Activated B cell treated with CpG ODN at 0.5 μM for 24 hours (primary cell): Measurements from ENCODE around the gene WASHC4. TPM values are rescaled to one million over a fixed set of nuclear protein-coding genes. Genes with fewer than 3 reads are reported as not detected.
"Not testable (repeated sequence)": the region's sequence is repeated elsewhere in the genome, so short reads cannot be mapped to it uniquely, and the experiment has no call there.

ENCODE experiments used
- ATAC-seq: fragments of 200-7000 bp; cut with Tn5 transposase; one replicate; pipeline ENCODE4 v1.10.0; 2021; ENCODE audit warnings: low read depth, mild to moderate bottlenecking, moderate library complexity
- CTCF ChIA-PET: fragments of 350-600 bp; sonication (Branson Sonifier 250); formaldehyde crosslinking; loops from one replicate; lab custom pipeline; 2021; ENCODE audit warnings: antibody characterized with exemption; lab: Charles Lee
- POLR2A ChIA-PET: fragments of 350-600 bp; sonication (Branson Sonifier 250); formaldehyde crosslinking; loops from one replicate; lab custom pipeline; 2021; ENCODE audit warnings: antibody characterized with exemption; lab: Charles Lee
- DNase-seq: peaks from one replicate; pipeline ENCODE4 v3.0.0; 2022
- H3K27ac Mint-ChIP-seq: one replicate; pipeline ENCODE4 v1.8.0; 2020; ENCODE audit warnings: mixed read lengths
- H3K27me3 Mint-ChIP-seq: one replicate; pipeline ENCODE4 v1.8.0; 2021; ENCODE audit warnings: mixed read lengths
- H3K36me3 Mint-ChIP-seq: one replicate; pipeline ENCODE4 v1.8.0; 2021; ENCODE audit warnings: low read depth, mixed read lengths
- H3K4me1 Mint-ChIP-seq: one replicate; pipeline ENCODE4 v1.8.0; 2021; ENCODE audit warnings: mixed read lengths
- H3K4me3 Mint-ChIP-seq: one replicate; pipeline ENCODE4 v1.8.0; 2020; ENCODE audit warnings: mild to moderate bottlenecking, mixed read lengths
- H3K9me3 Mint-ChIP-seq: one replicate; pipeline ENCODE4 v1.8.0; 2020; ENCODE audit warnings: mixed read lengths
- intact Hi-C: fragments of 100-400 bp; cut with micrococcal nuclease; formaldehyde crosslinking; loops from one replicate; pipeline ENCODE4 v1.15.1; 2024
- total RNA-seq: library from RNA; stranded (reverse); gene quantifications from 2 replicates; pipeline ENCODE4 v1.2.3, GENCODE V29; 2022
- TF ChIP-seq, protein P1 (sequence below): fragments of 200-600 bp; IDR thresholded peaks from one replicate; pipeline ENCODE4 v1.8.0; 2022; ENCODE audit warnings: antibody characterized with exemption, mild to moderate bottlenecking

WASHC4 gene
- total RNA-seq, 1 donor from 2014 or later: 128 TPM

DNA sequence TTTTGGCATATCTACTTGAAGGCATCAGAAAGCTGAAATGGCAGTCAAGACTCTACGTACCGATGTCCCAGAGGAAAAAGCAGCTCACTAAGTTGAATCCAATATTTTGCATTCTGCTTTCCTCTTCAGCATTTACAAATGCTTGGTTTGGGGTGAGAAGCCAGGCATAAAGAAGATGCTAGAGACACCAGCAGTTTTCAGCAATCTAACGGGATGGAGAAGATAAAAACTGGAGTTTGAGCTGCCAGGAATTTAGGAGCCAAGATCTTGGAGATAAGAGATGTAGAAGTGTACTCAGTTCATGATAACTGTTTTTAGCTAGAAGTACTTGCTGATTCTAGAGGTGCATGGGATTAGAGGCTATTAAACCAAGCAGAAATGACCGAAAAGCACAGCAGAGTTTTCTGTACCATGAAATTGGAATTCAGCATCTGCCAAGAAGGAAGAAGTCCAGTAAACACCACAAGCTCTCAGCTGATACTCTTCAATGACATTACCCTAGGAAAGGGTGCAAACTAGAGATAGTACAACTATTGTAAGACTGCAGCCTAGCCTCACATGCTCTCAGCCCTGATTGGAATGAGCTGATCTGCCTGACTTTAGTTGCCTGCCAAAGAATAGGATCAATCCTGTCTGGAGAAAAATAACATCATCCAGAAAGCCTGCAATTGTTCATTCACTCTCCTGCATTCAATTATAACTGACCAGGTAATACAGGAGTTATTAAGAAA, 15.9 kb upstream of the WASHC4 start:
- intact Hi-C loops: no loop called here
- Mint-ChIP-seq H3K4me1 (no peaks in the 10 kb centered on the region), H3K4me3 (no peak overlapping the region), H3K27ac (no peak overlapping the region), H3K27me3 (peaks cover 3% of the 10 kb centered on the region), H3K9me3 (peaks cover 14% of the 10 kb centered on the region), H3K36me3 (peaks cover 1% of the 10 kb centered on the region)
- ATAC-seq (no peak), DNase-seq (no peak)
- ChIA-PET CTCF (no interaction called here), POLR2A (interaction anchor here (1.0 kb wide), 1 partner anchor 16 kb away, joined by 3 read pairs; the partner anchor contains the start of gene WASHC4)
- TF ChIP-seq, protein P1, sequence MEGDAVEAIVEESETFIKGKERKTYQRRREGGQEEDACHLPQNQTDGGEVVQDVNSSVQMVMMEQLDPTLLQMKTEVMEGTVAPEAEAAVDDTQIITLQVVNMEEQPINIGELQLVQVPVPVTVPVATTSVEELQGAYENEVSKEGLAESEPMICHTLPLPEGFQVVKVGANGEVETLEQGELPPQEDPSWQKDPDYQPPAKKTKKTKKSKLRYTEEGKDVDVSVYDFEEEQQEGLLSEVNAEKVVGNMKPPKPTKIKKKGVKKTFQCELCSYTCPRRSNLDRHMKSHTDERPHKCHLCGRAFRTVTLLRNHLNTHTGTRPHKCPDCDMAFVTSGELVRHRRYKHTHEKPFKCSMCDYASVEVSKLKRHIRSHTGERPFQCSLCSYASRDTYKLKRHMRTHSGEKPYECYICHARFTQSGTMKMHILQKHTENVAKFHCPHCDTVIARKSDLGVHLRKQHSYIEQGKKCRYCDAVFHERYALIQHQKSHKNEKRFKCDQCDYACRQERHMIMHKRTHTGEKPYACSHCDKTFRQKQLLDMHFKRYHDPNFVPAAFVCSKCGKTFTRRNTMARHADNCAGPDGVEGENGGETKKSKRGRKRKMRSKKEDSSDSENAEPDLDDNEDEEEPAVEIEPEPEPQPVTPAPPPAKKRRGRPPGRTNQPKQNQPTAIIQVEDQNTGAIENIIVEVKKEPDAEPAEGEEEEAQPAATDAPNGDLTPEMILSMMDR: no peak

DNA sequence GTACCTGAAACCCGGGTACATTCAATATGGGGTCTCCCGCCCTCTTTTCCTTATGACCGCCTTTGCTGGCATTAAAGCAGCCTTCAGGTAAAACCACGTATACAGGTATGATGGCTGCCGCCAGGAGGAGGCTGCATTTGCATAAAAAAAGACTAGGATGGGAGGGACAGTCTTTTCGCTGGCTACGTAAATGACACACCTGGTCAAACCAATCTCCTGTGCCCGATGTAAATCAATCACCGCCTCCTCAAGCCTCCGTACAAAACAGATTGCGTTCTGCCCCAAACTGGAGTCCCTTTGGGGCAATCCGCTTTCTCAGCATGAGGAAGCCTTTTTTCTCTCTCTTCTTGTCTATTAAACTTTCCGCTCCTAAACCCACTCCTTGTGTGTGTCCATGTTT, 15.2 kb upstream of the WASHC4 start:
- H3K27me3 Mint-ChIP-seq: peaks cover 3% of the 10 kb centered on the region
- ATAC-seq: no peak
- DNase-seq: no peak
- H3K4me3 Mint-ChIP-seq: no peak overlapping the region
- H3K9me3 Mint-ChIP-seq: peaks cover 11% of the 10 kb centered on the region
- H3K36me3 Mint-ChIP-seq: peaks cover 1% of the 10 kb centered on the region
- H3K27ac Mint-ChIP-seq: no peak overlapping the region
- TF ChIP-seq, protein P1: no peak
- CTCF ChIA-PET: no interaction called here
- intact Hi-C loops: no loop called here
- POLR2A ChIA-PET: interaction anchor here (1.0 kb wide), 1 partner anchor 16 kb away, joined by 3 read pairs; the partner anchor contains the start of gene WASHC4
- no peaks in the 10 kb centered on the region for H3K4me1 Mint-ChIP-seq

DNA sequence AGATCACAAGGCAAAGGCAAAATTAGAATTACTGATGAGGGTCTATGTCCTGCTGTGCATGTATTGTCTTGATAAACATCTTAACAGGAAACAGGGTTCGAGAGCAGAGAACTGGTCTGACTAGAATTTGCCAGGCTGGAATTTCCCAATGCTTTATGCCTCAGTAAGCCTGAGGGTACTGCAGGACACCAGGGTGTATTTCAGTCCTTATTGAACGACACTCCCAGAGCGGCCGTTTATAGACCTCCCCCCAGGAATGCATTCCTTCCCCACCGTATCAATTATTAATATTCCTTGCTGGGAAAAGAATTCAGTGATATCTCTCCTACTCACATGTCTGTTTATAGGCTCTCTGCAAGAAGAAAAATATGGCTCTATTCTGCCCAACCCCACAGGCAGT, 12.2 kb upstream of the WASHC4 start:
- ATAC-seq, H3K4me3 Mint-ChIP-seq, H3K36me3 Mint-ChIP-seq, DNase-seq, POLR2A ChIA-PET, H3K27me3 Mint-ChIP-seq, H3K4me1 Mint-ChIP-seq, CTCF ChIA-PET, intact Hi-C loops, H3K27ac Mint-ChIP-seq: not testable (repeated sequence)
- H3K9me3 Mint-ChIP-seq: peaks cover 11% of the 10 kb centered on the region

DNA sequence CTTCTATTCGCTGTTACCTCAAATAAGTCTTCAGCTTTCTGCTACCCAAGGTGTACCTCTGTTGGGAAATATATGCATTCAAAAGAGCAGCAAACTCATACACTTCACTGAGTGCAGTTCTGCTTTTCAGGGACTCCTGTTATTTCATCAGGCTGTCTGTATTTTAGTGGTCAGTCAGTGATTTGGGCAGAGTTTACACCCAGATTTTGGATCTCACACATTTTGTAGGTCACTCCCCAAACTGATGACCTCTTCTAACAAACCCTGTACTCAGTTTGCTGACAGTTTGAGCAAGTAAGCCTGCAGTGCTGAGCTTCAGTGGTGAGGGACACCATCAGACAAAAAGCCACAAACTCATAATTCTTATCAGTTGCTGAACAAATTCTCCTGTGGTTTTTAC, 8.2 kb upstream of the WASHC4 start:
- Mint-ChIP-seq H3K9me3 (peaks cover 9% of the 10 kb centered on the region), H3K4me3 (no peak overlapping the region), H3K36me3 (peaks cover 1% of the 10 kb centered on the region), H3K27ac (no peak overlapping the region), H3K27me3 (no peaks in the 10 kb centered on the region), H3K4me1 (peaks cover 8% of the 10 kb centered on the region)
- DNase-seq: no peak
- intact Hi-C loops: no loop called here
- ChIA-PET POLR2A (no interaction called here), CTCF (no interaction called here)
- TF ChIP-seq, protein P1: no peak
- ATAC-seq: no peak

DNA sequence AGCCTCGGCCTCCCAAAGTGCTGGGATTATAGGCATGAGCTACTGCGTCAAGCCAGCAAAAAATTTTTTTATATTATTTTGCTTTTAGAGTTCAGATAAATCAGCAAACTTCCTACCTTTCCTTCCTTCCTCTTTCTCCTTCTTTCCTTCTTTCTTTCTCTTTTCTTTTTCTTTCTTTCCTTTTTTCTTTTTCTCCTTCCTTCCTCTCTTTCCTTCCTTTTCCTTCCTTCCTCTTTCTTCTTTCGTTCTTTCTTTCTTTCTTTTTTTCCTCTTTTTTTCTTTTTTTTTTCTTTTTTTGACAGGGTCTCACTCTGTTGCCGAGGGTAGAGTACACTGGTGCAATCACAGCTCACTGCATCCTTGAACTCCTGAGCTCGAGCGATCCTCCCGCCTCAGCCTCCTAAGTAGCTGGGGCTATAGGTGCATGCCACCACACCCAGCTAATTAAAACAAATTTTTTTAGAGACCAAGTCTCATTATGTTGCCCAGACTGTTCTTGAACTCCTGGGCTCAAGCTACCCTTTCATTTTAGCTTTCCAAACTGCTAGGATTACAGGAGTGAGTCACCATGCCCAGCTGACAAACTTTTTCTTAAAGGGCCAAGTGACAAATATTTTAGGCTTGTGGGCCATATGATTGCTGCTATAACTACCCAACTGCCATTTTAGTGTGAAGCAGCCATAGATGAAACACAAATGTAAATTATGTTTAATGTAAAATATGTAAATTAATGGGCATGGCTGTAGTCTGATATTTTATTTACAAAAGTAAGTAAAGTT, 7.1 kb upstream of the WASHC4 start:
- Mint-ChIP-seq H3K27me3 (no peaks in the 10 kb centered on the region), H3K9me3 (peaks cover 7% of the 10 kb centered on the region), H3K36me3 (no peaks in the 10 kb centered on the region), H3K4me3 (no peak overlapping the region), H3K27ac (no peak overlapping the region), H3K4me1 (peaks cover 8% of the 10 kb centered on the region)
- CTCF ChIA-PET: no interaction called here
- POLR2A ChIA-PET: no interaction called here
- DNase-seq: no peak
- no peak for ATAC-seq
- TF ChIP-seq, protein P1: no peak
- intact Hi-C loops: loop anchor here (10.0 kb wide), 1 partner anchor 1204 kb away; the partner anchor contains the start of gene TCP11L2
